GM23248 (cell line): Measurements from ENCODE around the gene CHORDC1.

Experiments
- EZH2 ChIP-seq: fragments of 200-600 bp; sonication (generic); IDR thresholded peaks from 2 replicates; pipeline ENCODE4 v1.6.1; 2018; ENCODE audit warnings: antibody characterized with exemption, mild to moderate bottlenecking; ENCODE audit not compliant: insufficient read depth, poor library complexity, severe bottlenecking
- EZH2phosphoT487 ChIP-seq: fragments of 200-600 bp; sonication (generic); IDR thresholded peaks from 2 replicates; pipeline ENCODE4 v1.6.1; 2018; ENCODE audit warnings: antibody characterized with exemption, moderate library complexity, mild to moderate bottlenecking, low read depth; ENCODE audit not compliant: insufficient read depth

DNA sequence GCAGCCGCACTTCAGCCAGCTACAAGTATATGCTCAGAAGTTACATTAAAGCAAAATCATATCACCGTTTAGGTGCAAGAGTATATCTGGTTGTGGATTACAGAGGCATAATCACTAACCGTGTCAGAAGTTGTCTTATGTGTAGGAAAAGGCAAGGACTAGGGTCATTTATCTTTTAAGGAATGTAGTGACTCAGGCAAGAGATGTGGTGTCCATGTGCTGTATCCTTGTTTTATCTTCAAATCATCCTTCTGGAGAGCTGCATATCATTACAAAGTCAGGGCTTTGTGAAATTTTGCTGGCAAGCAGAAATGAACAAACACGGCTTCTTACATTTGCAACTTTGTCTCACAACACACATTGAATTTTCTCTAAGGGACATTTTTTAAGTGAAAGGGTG lies 12.7 kb upstream of the CHORDC1 start:
- TF ChIP-seq EZH2 (no peak), EZH2phosphoT487 (no peak)
